PC-3 (cell line): Measurements from ENCODE around the gene COL16A1.

Experiments
- CTCF ChIP-seq: fragments of 300-600 bp; sonication (generic); conservative IDR thresholded peaks from 2 replicates; pipeline ENCODE4 v1.5.1; 2017; ENCODE audit warnings: antibody characterized with exemption, low read depth, mild to moderate bottlenecking, low read length
- EZH2 ChIP-seq: fragments of 300-600 bp; sonication (generic); IDR thresholded peaks from one replicate; pipeline ENCODE4 v1.6.1; 2017; ENCODE audit warnings: antibody characterized with exemption, mild to moderate bottlenecking, low read length; ENCODE audit not compliant: unreplicated experiment

- TF ChIP-seq CTCF (no peak), EZH2 (no peak)
These were observed 32.7 kb downstream of the COL16A1 start for GRCh38 chr1:31671147-31671546.
